ENCODE measurements around the gene SAMD1. TPM values are rescaled to one million over a fixed set of nuclear protein-coding genes. Genes with fewer than 3 reads are reported as not detected.

Gene SAMD1
- total RNA-seq, 1 experiment from 2014 or later: 108 TPM

DNA sequence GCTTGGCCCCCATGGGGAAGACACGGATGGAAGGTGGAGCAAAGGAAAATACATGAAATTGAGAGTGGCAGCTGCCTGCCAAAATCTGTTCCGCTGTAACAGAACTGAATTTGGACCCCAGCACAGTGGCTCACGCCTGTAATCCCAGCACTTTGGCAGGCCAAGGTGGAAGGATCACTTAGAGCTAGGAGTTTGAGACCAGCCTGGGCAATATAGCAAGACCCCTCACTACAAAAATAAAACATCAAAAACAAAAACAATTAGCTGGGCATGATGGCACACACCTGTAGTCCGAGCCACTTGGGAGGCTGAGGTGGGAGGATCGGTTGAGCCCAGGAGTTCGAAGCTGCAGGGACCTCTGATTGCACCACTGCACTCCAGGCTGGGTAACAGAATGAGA, 38.1 kb downstream of the SAMD1 start:
- Mint-ChIP-seq H3K27ac (no peak overlapping the region), H3K4me3 (no peak overlapping the region), H3K9me3 (peaks cover 3 to 7% of the 10 kb centered on the region in 2 experiments; a peak in 3 of 5 replicates), H3K27me3 (ENCODE audit: low read depth) (peaks cover 12% of the 10 kb centered on the region), H3K36me3 (ENCODE audit: insufficient read depth in 1 of 3, low read depth in 3 of 3) (peaks cover 21 to 30% (median 25%) of the 10 kb centered on the region in 3 experiments), H3K4me1 (peaks cover 4% of the 10 kb centered on the region in 2 experiments; a peak in 3 of 4 replicates)
- no peak overlapping the region for H2BK12ac ChIP-seq (ENCODE audit: insufficient read length, low read depth, low read length)
- DNase-seq: no peak
- no peaks in the 10 kb centered on the region for H3K9me3 ChIP-seq (ENCODE audit: control insufficient read depth, low read depth, low read length)
- no peak overlapping the region for H4K5ac ChIP-seq (ENCODE audit: insufficient read length, low read depth, low read length)
- no peak overlapping the region for H2BK15ac ChIP-seq (ENCODE audit: low read depth, low read length)
- H2BK5ac ChIP-seq (ENCODE audit: insufficient read length, low read length): no peak overlapping the region
- no peak overlapping the region for H2BK120ac ChIP-seq (ENCODE audit: low read depth, low read length, poor library complexity, severe bottlenecking)
- no CpG with 5 or more reads among the region's 6 CpGs for WGBS (ENCODE audit: extremely low coverage, insufficient read length, low lambda C conversion rate)
- H3K18ac ChIP-seq (ENCODE audit: insufficient read length, low read depth, low read length): no peak overlapping the region
- no peak overlapping the region for H3K27ac ChIP-seq (ENCODE audit: insufficient read length, low read depth, low read length)
- no peak overlapping the region for H3K4ac ChIP-seq (ENCODE audit: low read depth, low read length)
- no peaks in the 10 kb centered on the region for H3K27me3 ChIP-seq (ENCODE audit: insufficient read depth, low read length)
- no peaks in the 10 kb centered on the region for H3K23me2 ChIP-seq (ENCODE audit: insufficient read length, low read depth, low read length, poor library complexity, severe bottlenecking)
- no peak overlapping the region for H4K8ac ChIP-seq (replicated peaks; ENCODE audit: insufficient read length, low read depth, low read length)
- no peaks in the 10 kb centered on the region for H4K20me1 ChIP-seq (ENCODE audit: control insufficient read depth, insufficient read depth, insufficient read length)
- H3K9ac ChIP-seq (ENCODE audit: extremely low read depth, insufficient read length, low read length): no peak overlapping the region
- H3K4me2 ChIP-seq (ENCODE audit: insufficient read depth, insufficient read length, low read length): no peak overlapping the region
- H2AK5ac ChIP-seq (ENCODE audit: insufficient read length, low read length): no peak overlapping the region
- no peak overlapping the region for H3K14ac ChIP-seq (ENCODE audit: insufficient read depth, low read length)
- H3K4me1 ChIP-seq (ENCODE audit: insufficient read depth, low read length): no peaks in the 10 kb centered on the region
- no peaks in the 10 kb centered on the region for H3K79me1 ChIP-seq (ENCODE audit: insufficient read depth, low read depth, low read length, poor library complexity, severe bottlenecking)
- no peak overlapping the region for H4K91ac ChIP-seq (ENCODE audit: insufficient read length, low read depth, low read length)
- no peak overlapping the region for H3K56ac ChIP-seq (ENCODE audit: insufficient read length, low read depth, low read length)
- H2AFZ ChIP-seq (ENCODE audit: low read length): no peak overlapping the region
- H2BK20ac ChIP-seq (ENCODE audit: low read depth, low read length, poor library complexity, severe bottlenecking): no peak overlapping the region
- H3K79me2 ChIP-seq (ENCODE audit: insufficient read depth, low read length): no peaks in the 10 kb centered on the region
- H3K23ac ChIP-seq (ENCODE audit: insufficient read length, low read depth, low read length): no peak overlapping the region
- H3T11ph ChIP-seq (ENCODE audit: low read length): no peak overlapping the region
- TF ChIP-seq, protein P1, sequence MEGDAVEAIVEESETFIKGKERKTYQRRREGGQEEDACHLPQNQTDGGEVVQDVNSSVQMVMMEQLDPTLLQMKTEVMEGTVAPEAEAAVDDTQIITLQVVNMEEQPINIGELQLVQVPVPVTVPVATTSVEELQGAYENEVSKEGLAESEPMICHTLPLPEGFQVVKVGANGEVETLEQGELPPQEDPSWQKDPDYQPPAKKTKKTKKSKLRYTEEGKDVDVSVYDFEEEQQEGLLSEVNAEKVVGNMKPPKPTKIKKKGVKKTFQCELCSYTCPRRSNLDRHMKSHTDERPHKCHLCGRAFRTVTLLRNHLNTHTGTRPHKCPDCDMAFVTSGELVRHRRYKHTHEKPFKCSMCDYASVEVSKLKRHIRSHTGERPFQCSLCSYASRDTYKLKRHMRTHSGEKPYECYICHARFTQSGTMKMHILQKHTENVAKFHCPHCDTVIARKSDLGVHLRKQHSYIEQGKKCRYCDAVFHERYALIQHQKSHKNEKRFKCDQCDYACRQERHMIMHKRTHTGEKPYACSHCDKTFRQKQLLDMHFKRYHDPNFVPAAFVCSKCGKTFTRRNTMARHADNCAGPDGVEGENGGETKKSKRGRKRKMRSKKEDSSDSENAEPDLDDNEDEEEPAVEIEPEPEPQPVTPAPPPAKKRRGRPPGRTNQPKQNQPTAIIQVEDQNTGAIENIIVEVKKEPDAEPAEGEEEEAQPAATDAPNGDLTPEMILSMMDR (conservative IDR thresholded peaks at IDR 0.05): no peak
